GM12892 (cell line): ENCODE measurements around the gene TBC1D5.
"Not testable (repeated sequence)": the region's sequence is repeated elsewhere in the genome, so short reads cannot be mapped to it uniquely, and the experiment has no call there.

Experiments
- DNase-seq: peaks from one replicate; pipeline ENCODE4 v3.0.0; 2011; ENCODE audit not compliant: insufficient read length
- FAIRE-seq: peaks from 2 replicates; lab custom pipeline; 2011; peaks lifted over from hg19 to GRCh38; lab: Jason Lieb, UNC
- POLR2A ChIP-seq: IDR thresholded peaks from 2 replicates; pipeline ENCODE4 v1.6.1; 2011; ENCODE audit warnings: low read depth, low read length, control low read depth
- POLR2AphosphoS5 ChIP-seq: IDR thresholded peaks from 2 replicates; pipeline ENCODE4 v1.6.1; 2011; ENCODE audit warnings: low read depth, low read length, control low read depth
- TAF1 ChIP-seq: IDR thresholded peaks from 2 replicates; pipeline ENCODE4 v1.6.1; 2011; ENCODE audit warnings: low read depth, mild to moderate bottlenecking, control low read depth, low read length, borderline replicate concordance

The TBC1D5 gene

GRCh38 chr3:17623464-17623863 lies 119.0 kb downstream of the TBC1D5 start:
- FAIRE-seq, result no peak
- no peak for DNase-seq
- TF ChIP-seq POLR2AphosphoS5, result no peak
- TF ChIP-seq TAF1, result no peak

- no peak for FAIRE-seq
- no peak for TF ChIP-seq POLR2A
- no peak for TF ChIP-seq TAF1
- TF ChIP-seq POLR2AphosphoS5, result no peak
- no peak for DNase-seq
These were observed 122.5 kb downstream of the TBC1D5 start for GRCh38 chr3:17619968-17620367.

- FAIRE-seq, DNase-seq: not testable (repeated sequence)
These were observed 129.4 kb downstream of the TBC1D5 start for GRCh38 chr3:17613017-17613416.

GRCh38 chr3:17607905-17608304 lies 134.5 kb downstream of the TBC1D5 start:
- FAIRE-seq, result no peak
- no peak for TF ChIP-seq POLR2A
- TF ChIP-seq POLR2AphosphoS5, result no peak
- TF ChIP-seq TAF1, result no peak
- DNase-seq, result no peak

- DNase-seq (no peak), FAIRE-seq (no peak)
- TF ChIP-seq POLR2A (no peak), TAF1 (no peak), POLR2AphosphoS5 (no peak)
These were observed 136.5 kb downstream of the TBC1D5 start for GRCh38 chr3:17605934-17606333.

GRCh38 chr3:17605032-17605431 lies 137.4 kb downstream of the TBC1D5 start:
- DNase-seq (no peak), FAIRE-seq (no peak)
- TF ChIP-seq POLR2AphosphoS5 (no peak), TAF1 (no peak), POLR2A (no peak)

- no peak for DNase-seq
- TF ChIP-seq TAF1 (no peak), POLR2AphosphoS5 (no peak), POLR2A (no peak)
- no peak for FAIRE-seq
These were observed 140.3 kb downstream of the TBC1D5 start for GRCh38 chr3:17602126-17602525.

GRCh38 chr3:17592956-17593355 lies 149.5 kb downstream of the TBC1D5 start:
- FAIRE-seq, result no peak

GRCh38 chr3:17590465-17590864 lies 152.0 kb downstream of the TBC1D5 start:
- DNase-seq (no peak), FAIRE-seq (no peak)
- TF ChIP-seq POLR2A (no peak), POLR2AphosphoS5 (no peak), TAF1 (no peak)

More at GRCh38 chr3:17592956-17593355, 149.5 kb downstream of the TBC1D5 start:
- DNase-seq, result no peak
- TF ChIP-seq POLR2A, result no peak
- TF ChIP-seq TAF1, result no peak
- TF ChIP-seq POLR2AphosphoS5, result no peak

- TF ChIP-seq POLR2AphosphoS5, result no peak
- no peak for TF ChIP-seq TAF1
- no peak for TF ChIP-seq POLR2A
- FAIRE-seq, result no peak
- no peak for DNase-seq
These were observed 152.5 kb downstream of the TBC1D5 start for GRCh38 chr3:17589888-17590287.

- no peak for FAIRE-seq
- DNase-seq, result no peak
- TF ChIP-seq TAF1, result no peak
- TF ChIP-seq POLR2AphosphoS5, result no peak
- no peak for TF ChIP-seq POLR2A
These were observed 154.0 kb downstream of the TBC1D5 start for GRCh38 chr3:17588422-17588821.

GRCh38 chr3:17585394-17586325 lies 156.8 kb downstream of the TBC1D5 start:
- TF ChIP-seq POLR2AphosphoS5 (no peak), POLR2A (no peak)
- no peak for DNase-seq
- no peak for FAIRE-seq

GRCh38 chr3:17584066-17584465 lies 158.4 kb downstream of the TBC1D5 start:
- FAIRE-seq (no peak), DNase-seq (no peak)
- TF ChIP-seq TAF1 (no peak), POLR2A (no peak), POLR2AphosphoS5 (no peak)
